Ishikawa (cell line): Measurements from ENCODE around the gene MAN2B2.

Experiments
- CEBPB ChIP-seq: IDR thresholded peaks from 2 replicates; pipeline ENCODE4 v1.6.1; 2012
- CREB1 ChIP-seq: IDR thresholded peaks from 2 replicates; pipeline ENCODE4 v1.6.1; 2012; ENCODE audit warnings: low read depth
- EGR1 ChIP-seq: IDR thresholded peaks from 2 replicates; pipeline ENCODE4 v1.6.1; 2012
- EP300 ChIP-seq: IDR thresholded peaks from 2 replicates; pipeline ENCODE4 v1.6.1; 2012; ENCODE audit warnings: borderline replicate concordance
- FOXM1 ChIP-seq: IDR thresholded peaks from 2 replicates; pipeline ENCODE4 v1.6.1; 2012; ENCODE audit warnings: low read depth, borderline replicate concordance
- MAX ChIP-seq: IDR thresholded peaks from 2 replicates; pipeline ENCODE4 v1.6.1; 2012
- NFIC ChIP-seq: IDR thresholded peaks from 2 replicates; pipeline ENCODE4 v1.6.1; 2012
- RAD21 ChIP-seq: IDR thresholded peaks from 2 replicates; pipeline ENCODE4 v1.6.1; 2012; ENCODE audit warnings: low read depth
- REST ChIP-seq: IDR thresholded peaks from 2 replicates; pipeline ENCODE4 v1.6.1; 2012; ENCODE audit warnings: low read depth, mild to moderate bottlenecking
- TAF1 ChIP-seq: IDR thresholded peaks from 2 replicates; pipeline ENCODE4 v1.6.1; 2012; ENCODE audit warnings: low read depth, mild to moderate bottlenecking
- TCF12 ChIP-seq: IDR thresholded peaks from 2 replicates; pipeline ENCODE4 v1.6.1; 2012; ENCODE audit warnings: low read depth
- TEAD4 ChIP-seq: IDR thresholded peaks from 2 replicates; pipeline ENCODE4 v1.6.1; 2012
- USF1 ChIP-seq: IDR thresholded peaks from 2 replicates; pipeline ENCODE4 v1.6.1; 2012
- YY1 ChIP-seq: IDR thresholded peaks from 2 replicates; pipeline ENCODE4 v1.6.1; 2012; ENCODE audit warnings: low read depth
- ZBTB7A ChIP-seq: IDR thresholded peaks from 2 replicates; pipeline ENCODE4 v1.6.1; 2012; ENCODE audit warnings: low read depth

Gene MAN2B2

GRCh38 chr4:6556263-6556662, 18.7 kb upstream of the MAN2B2 start:
- no peak for TF ChIP-seq USF1

- TF ChIP-seq EGR1 (no peak), NFIC (no peak), ZBTB7A (no peak), YY1 (no peak), USF1 (no peak), TCF12 (no peak), TEAD4 (no peak), CEBPB (no peak)
Measured at GRCh38 chr4:6557185-6557584, 17.8 kb upstream of the MAN2B2 start.

- TF ChIP-seq NFIC (no peak), EGR1 (no peak), MAX (no peak), FOXM1 (no peak), YY1 (no peak), REST (no peak), TAF1 (no peak), CREB1 (no peak), RAD21 (no peak)
Measured at GRCh38 chr4:6557856-6558255, 17.1 kb upstream of the MAN2B2 start.

GRCh38 chr4:6560416-6561172, 14.4 kb upstream of the MAN2B2 start:
- TF ChIP-seq FOXM1 (no peak), CREB1 (no peak), YY1 (no peak), USF1 (no peak), CEBPB (no peak), TAF1 (no peak), MAX (no peak), TCF12 (no peak), RAD21 (no peak), EGR1 (no peak), NFIC (no peak), REST (no peak), EP300 (no peak), TEAD4 (no peak), ZBTB7A (no peak)

- TF ChIP-seq MAX (no peak), TAF1 (no peak), EP300 (no peak), REST (no peak), RAD21 (no peak), CREB1 (no peak), TCF12 (no peak), CEBPB (no peak), TEAD4 (no peak), ZBTB7A (no peak), YY1 (no peak), FOXM1 (no peak), USF1 (no peak), EGR1 (no peak), NFIC (no peak)
Measured at GRCh38 chr4:6561173-6561516, 13.8 kb upstream of the MAN2B2 start.
